DOHH2 (cell line): ENCODE data around the gene GADD45G.

Experiments used
- H3F3A ChIP-seq: fragments of 200-600 bp; sonication (generic), shearing (Covaris generic); 2 replicates; pipeline ENCODE4 v1.6.0; 2016; ENCODE audit warnings: antibody characterized with exemption, mild to moderate bottlenecking; ENCODE audit not compliant: control insufficient read depth, insufficient read depth
- H3K27ac ChIP-seq: fragments of 200-600 bp; sonication (generic); 2 replicates; pipeline ENCODE4 v1.5.1; 2014; ENCODE audit warnings: low read depth, mild to moderate bottlenecking, low read length, moderate library complexity
- H3K27me3 ChIP-seq: fragments of 200-600 bp; sonication (generic); 2 replicates; pipeline ENCODE4 v1.6.1; 2014; ENCODE audit warnings: mild to moderate bottlenecking, low read length, mixed read lengths; ENCODE audit not compliant: control insufficient read depth
- H3K36me3 ChIP-seq: fragments of 200-600 bp; sonication (generic); 2 replicates; pipeline ENCODE4 v1.6.1; 2014; ENCODE audit warnings: mild to moderate bottlenecking, low read length, moderate library complexity, mixed read lengths; ENCODE audit not compliant: control insufficient read depth
- H3K4me1 ChIP-seq: fragments of 200-600 bp; sonication (generic); 2 replicates; pipeline ENCODE4 v1.6.1; 2014; ENCODE audit warnings: mild to moderate bottlenecking, low read length, mixed read lengths; ENCODE audit not compliant: control insufficient read depth
- H3K4me2 ChIP-seq: fragments of 200-600 bp; sonication (generic); 2 replicates; pipeline ENCODE4 v1.6.0; 2014; ENCODE audit warnings: mild to moderate bottlenecking, low read length, moderate library complexity
- H3K4me3 ChIP-seq: fragments of 200-600 bp; sonication (generic); 2 replicates; pipeline ENCODE4 v1.5.1; 2014; ENCODE audit warnings: mild to moderate bottlenecking, low read length, mixed read lengths
- H3K79me2 ChIP-seq: fragments of 200-600 bp; sonication (generic); 2 replicates; pipeline ENCODE4 v1.6.1; 2014; ENCODE audit warnings: mild to moderate bottlenecking, low read length, mixed read lengths; ENCODE audit not compliant: control insufficient read depth
- H3K9me2 ChIP-seq: fragments of 200-600 bp; sonication (generic); replicated peaks from 2 replicates; pipeline ENCODE4 v1.6.1; 2014; ENCODE audit warnings: mild to moderate bottlenecking, low read length, mixed read lengths; ENCODE audit not compliant: control insufficient read depth
- H3K9me3 ChIP-seq: fragments of 200-600 bp; sonication (generic); 2 replicates; pipeline ENCODE4 v1.6.1; 2014; ENCODE audit warnings: antibody characterized with exemption, low read length, mixed read lengths; ENCODE audit not compliant: control insufficient read depth, insufficient read depth
- H4K20me1 ChIP-seq: fragments of 200-600 bp; sonication (generic); 2 replicates; pipeline ENCODE4 v1.6.0; 2014; ENCODE audit warnings: low read depth, mild to moderate bottlenecking, antibody characterized with exemption, low read length, moderate library complexity; ENCODE audit not compliant: control insufficient read depth, insufficient read depth
- CTCF ChIP-seq: fragments of 200-600 bp; sonication (generic); IDR thresholded peaks from one replicate; pipeline ENCODE4 v1.5.1; 2014; ENCODE audit warnings: antibody characterized with exemption, mild to moderate bottlenecking, low read depth, low read length; ENCODE audit not compliant: poor library complexity, severe bottlenecking
- EZH2phosphoT487 ChIP-seq: fragments of 200-600 bp; sonication (generic); IDR thresholded peaks from 2 replicates; pipeline ENCODE4 v1.6.1; 2017; ENCODE audit warnings: borderline replicate concordance, mild to moderate bottlenecking, antibody characterized with exemption, low read length, moderate library complexity, mixed read lengths

Gene GADD45G

DNA sequence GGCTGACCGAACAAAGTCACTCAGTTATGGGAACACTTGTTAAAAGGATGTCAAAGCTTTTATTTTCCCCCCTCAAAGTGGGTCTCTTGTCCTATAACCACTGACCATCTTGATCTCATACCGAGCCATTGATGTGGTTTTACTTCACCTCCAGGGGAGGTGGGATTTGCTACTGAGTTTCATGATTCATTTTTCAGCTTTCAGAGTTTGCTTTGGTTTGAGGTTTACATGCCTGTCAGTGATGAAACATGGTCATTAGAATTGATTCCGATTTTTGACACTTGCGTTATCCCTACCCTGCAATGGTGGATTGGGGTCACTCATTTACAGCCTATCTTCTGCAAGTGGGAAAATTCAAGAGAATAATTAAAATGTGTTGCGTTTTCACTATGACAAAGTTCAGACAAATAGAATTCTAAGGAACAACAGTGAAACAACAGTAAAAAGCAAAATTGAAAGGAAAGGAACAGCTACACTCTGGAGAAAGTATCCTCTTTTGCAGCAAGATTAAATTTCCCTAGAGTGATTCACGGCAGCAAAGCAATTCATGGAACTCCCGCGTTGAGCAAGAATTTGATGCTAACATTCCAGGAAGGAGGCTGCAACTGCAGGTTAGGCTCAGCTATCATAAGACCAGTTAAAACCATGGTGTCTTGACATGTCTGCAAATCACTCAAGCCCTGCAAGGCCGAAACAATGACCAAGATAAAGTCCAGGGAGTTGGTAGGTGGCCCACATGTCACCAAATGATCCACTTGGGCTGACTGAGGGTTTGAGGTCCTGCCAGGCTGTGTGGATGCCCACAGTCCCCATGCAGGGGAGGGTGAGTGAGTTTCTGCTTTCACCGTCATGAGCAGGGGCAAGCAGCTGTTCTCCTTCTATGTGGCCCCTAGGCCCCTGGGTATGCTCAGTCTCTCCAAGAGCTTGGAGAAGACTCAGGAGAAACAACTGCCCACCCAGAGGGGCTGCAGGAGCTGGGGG is 9.4 kb downstream of the GADD45G start:
- H3K4me1 ChIP-seq, result no peaks in the 10 kb centered on the region
- H3K36me3 ChIP-seq, result no peaks in the 10 kb centered on the region
- H3K9me2 ChIP-seq, result no peaks in the 10 kb centered on the region
- H3K27me3 ChIP-seq, result peaks cover 2% of the 10 kb centered on the region; the same call in 1 of the 2 replicates
- H3K27ac ChIP-seq, result no peak overlapping the region
- H4K20me1 ChIP-seq, result no peaks in the 10 kb centered on the region
- no peaks in the 10 kb centered on the region for H3F3A ChIP-seq
- no peak for TF ChIP-seq CTCF
- no peak for TF ChIP-seq EZH2phosphoT487
- H3K4me2 ChIP-seq, result no peak overlapping the region
- no peak overlapping the region for H3K4me3 ChIP-seq
- H3K9me3 ChIP-seq, result no peaks in the 10 kb centered on the region
- H3K79me2 ChIP-seq, result no peaks in the 10 kb centered on the region

- no peaks in the 10 kb centered on the region for H3K36me3 ChIP-seq
- H3F3A ChIP-seq, result no peaks in the 10 kb centered on the region
- no peaks in the 10 kb centered on the region for H4K20me1 ChIP-seq
- no peaks in the 10 kb centered on the region; the same call in 1 of the 2 replicates for H3K27me3 ChIP-seq
- H3K4me1 ChIP-seq, result no peaks in the 10 kb centered on the region
- H3K27ac ChIP-seq, result no peak overlapping the region
- H3K9me2 ChIP-seq, result no peaks in the 10 kb centered on the region
- no peaks in the 10 kb centered on the region for H3K79me2 ChIP-seq
- no peaks in the 10 kb centered on the region for H3K9me3 ChIP-seq
- no peak for TF ChIP-seq EZH2phosphoT487
- no peak for TF ChIP-seq CTCF
- no peak overlapping the region for H3K4me3 ChIP-seq
- H3K4me2 ChIP-seq, result no peak overlapping the region
These were observed 10.8 kb downstream of the GADD45G start for GRCh38 chr9:89615661-89616060.

- no peaks in the 10 kb centered on the region for H3K9me2 ChIP-seq
- no peaks in the 10 kb centered on the region for H3F3A ChIP-seq
- no peaks in the 10 kb centered on the region for H3K79me2 ChIP-seq
- H3K27ac ChIP-seq, result no peak overlapping the region
- H3K4me1 ChIP-seq, result no peaks in the 10 kb centered on the region
- H3K4me3 ChIP-seq, result no peak overlapping the region
- H4K20me1 ChIP-seq, result no peaks in the 10 kb centered on the region
- H3K27me3 ChIP-seq, result no peaks in the 10 kb centered on the region; the same call in 1 of the 2 replicates
- H3K36me3 ChIP-seq, result no peaks in the 10 kb centered on the region
- TF ChIP-seq EZH2phosphoT487 (no peak), CTCF (no peak)
- H3K9me3 ChIP-seq, result no peaks in the 10 kb centered on the region
- H3K4me2 ChIP-seq, result no peak overlapping the region
These were observed 11.6 kb downstream of the GADD45G start for GRCh38 chr9:89616411-89616810.
